ENCODE results near the gene SLC44A5. TPM values are rescaled to one million over a fixed set of nuclear protein-coding genes. Genes with fewer than 3 reads are reported as not detected.

Gene SLC44A5
- total and polyA plus RNA-seq, 10 of the 15 experiments (the other 5 are each of a cell fraction or from before 2014, with no cell fraction given), result 0.04 to 1.3 TPM; not detected in 8

DNA sequence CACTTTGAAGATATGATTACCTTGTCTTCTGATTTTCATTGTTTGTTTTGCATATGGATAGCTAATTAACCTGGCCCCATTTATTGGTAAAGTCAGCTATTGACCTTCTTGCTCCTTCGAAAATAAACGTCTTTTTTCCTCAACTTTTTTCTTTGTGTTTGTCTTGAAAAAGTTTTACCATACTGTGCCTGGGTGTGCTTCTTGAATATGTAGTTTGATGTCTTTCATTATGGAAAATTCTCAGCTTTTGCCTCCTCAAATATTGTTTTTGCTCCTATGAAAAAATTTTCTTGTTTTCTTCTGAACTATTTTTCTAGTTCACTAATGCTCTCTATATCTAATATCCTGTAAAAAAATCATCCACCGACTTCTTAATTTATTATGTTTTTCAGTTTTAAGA is 451.8 kb downstream of the SLC44A5 start:
- H3K4me2 ChIP-seq (ENCODE audit: control insufficient read depth, insufficient read depth), result no peak overlapping the region
- intact Hi-C loops (cut with micrococcal nuclease; ENCODE audit: unreplicated experiment), result no loop called here
- no peaks in the 10 kb centered on the region for H4K20me1 ChIP-seq (ENCODE audit: control insufficient read depth, insufficient read depth)
- no peaks in the 10 kb centered on the region for H3K9me3 ChIP-seq (replicated peaks; ENCODE audit: control insufficient read depth, insufficient read depth, low read length)
- RAD21 ChIA-PET (ENCODE audit: unreplicated experiment), result no interaction called here
- SMC1A ChIA-PET (ENCODE audit: uncharacterized antibody, unreplicated experiment), result no interaction called here
- no peak overlapping the region for H3K9ac ChIP-seq (ENCODE audit: control insufficient read depth, insufficient read depth, low read length)
- TF ChIP-seq, protein P1, sequence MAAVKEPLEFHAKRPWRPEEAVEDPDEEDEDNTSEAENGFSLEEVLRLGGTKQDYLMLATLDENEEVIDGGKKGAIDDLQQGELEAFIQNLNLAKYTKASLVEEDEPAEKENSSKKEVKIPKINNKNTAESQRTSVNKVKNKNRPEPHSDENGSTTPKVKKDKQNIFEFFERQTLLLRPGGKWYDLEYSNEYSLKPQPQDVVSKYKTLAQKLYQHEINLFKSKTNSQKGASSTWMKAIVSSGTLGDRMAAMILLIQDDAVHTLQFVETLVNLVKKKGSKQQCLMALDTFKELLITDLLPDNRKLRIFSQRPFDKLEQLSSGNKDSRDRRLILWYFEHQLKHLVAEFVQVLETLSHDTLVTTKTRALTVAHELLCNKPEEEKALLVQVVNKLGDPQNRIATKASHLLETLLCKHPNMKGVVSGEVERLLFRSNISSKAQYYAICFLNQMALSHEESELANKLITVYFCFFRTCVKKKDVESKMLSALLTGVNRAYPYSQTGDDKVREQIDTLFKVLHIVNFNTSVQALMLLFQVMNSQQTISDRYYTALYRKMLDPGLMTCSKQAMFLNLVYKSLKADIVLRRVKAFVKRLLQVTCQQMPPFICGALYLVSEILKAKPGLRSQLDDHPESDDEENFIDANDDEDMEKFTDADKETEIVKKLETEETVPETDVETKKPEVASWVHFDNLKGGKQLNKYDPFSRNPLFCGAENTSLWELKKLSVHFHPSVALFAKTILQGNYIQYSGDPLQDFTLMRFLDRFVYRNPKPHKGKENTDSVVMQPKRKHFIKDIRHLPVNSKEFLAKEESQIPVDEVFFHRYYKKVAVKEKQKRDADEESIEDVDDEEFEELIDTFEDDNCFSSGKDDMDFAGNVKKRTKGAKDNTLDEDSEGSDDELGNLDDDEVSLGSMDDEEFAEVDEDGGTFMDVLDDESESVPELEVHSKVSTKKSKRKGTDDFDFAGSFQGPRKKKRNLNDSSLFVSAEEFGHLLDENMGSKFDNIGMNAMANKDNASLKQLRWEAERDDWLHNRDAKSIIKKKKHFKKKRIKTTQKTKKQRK (IDR thresholded peaks at IDR 0.05; ENCODE audit: low read depth, low read length), result no peak
- TF ChIP-seq GABPA (IDR thresholded peaks at IDR 0.05; ENCODE audit: low read depth) (no peak), BACH1 (IDR thresholded peaks at IDR 0.05; ENCODE audit: borderline replicate concordance) (no peak), SMARCA5 (IDR thresholded peaks at IDR 0.05) (no peak), ZSCAN29 (IDR thresholded peaks at IDR 0.05) (no peak)
- no peaks in the 10 kb centered on the region for H3K4me1 ChIP-seq (ENCODE audit: control insufficient read depth, insufficient read depth, low read length)
- H3K4me3 ChIP-seq, result no peak overlapping the region
- H2AFZ ChIP-seq (ENCODE audit: control insufficient read depth, low read depth, low read length), result no peak overlapping the region
- DNase-seq (ENCODE audit: low read depth, low spot score), result no peak
- WGBS (ENCODE audit: insufficient coverage, insufficient replicate concordance, low lambda C conversion rate, missing lambda C conversion rate), result 34% methylated on average over 3 of the region's 3 CpGs
- FAIRE-seq, result no peak
- no peaks in the 10 kb centered on the region for H3K27me3 ChIP-seq (replicated peaks in 1 of 2; ENCODE audit: control insufficient read depth in 2 of 2, insufficient read depth in 2 of 2, low read length in 1 of 2)
- BruUV-seq (replicated peaks), result no TSS peak
- no peak overlapping the region for H3K27ac ChIP-seq (ENCODE audit: control insufficient read depth, insufficient read depth)
- POLR2A ChIA-PET, result no interaction called here
- CTCF ChIA-PET, result no interaction called here
- no peaks in the 10 kb centered on the region for H3K79me2 ChIP-seq (ENCODE audit: control insufficient read depth, insufficient read depth, low read length)
- ATAC-seq, result no peak
- H3K36me3 ChIP-seq (ENCODE audit: control insufficient read depth in 2 of 2, insufficient read depth in 2 of 2, low read length in 1 of 2), result no peaks in the 10 kb centered on the region
- in situ Hi-C loops (cut with MboI), result no loop called here

Small RNAs within 50 kb of the gene (small RNA-seq; reads per million reads assigned to genes)
- not detected for gene RNU6-503P
- not detected for gene RNU6-622P

Other genes starting within 250 kb of the SLC44A5 start
- gene ACADM, start 113.6 kb upstream of the SLC44A5 start, total RNA-seq (2014; rRNA removed), result 119 and 156 TPM in 2 replicates
- 220 and 228 TPM in 2 replicates for gene ACADM, start 113.6 kb upstream of the SLC44A5 start, total RNA-seq (2014; rRNA removed; fragmentation: Illumina TruSeq; extraction: Trizol)
- 119 and 121 TPM in 2 replicates for gene ACADM, start 113.6 kb upstream of the SLC44A5 start, total RNA-seq (2021)
- 175 and 322 TPM in 2 replicates for gene ACADM, start 113.6 kb upstream of the SLC44A5 start, polyA plus RNA-seq (2011; rRNA removed)
- gene ACADM, start 113.6 kb upstream of the SLC44A5 start, polyA plus RNA-seq (2014; fragmentation: Illumina TruSeq; extraction: Trizol), result 228 and 336 TPM in 2 replicates
- gene ACADM, start 113.6 kb upstream of the SLC44A5 start, polyA plus RNA-seq (2014; fragmentation: Nextera tagmentation; extraction: Ambion mirVana), result 100 to 1,000 TPM; 178 to 191 TPM
- gene ACADM, start 113.6 kb upstream of the SLC44A5 start, polyA plus RNA-seq (2014; rRNA removed), result 161 and 218 TPM in 2 replicates
- 100 to 1,000 TPM; 224 to 245 TPM for gene ACADM, start 113.6 kb upstream of the SLC44A5 start, polyA plus RNA-seq (2016; fragmentation: Nextera tagmentation; extraction: Ambion mirVana)
- gene RABGGTB, start 175.1 kb upstream of the SLC44A5 start, total RNA-seq (2014; rRNA removed), result 162 and 211 TPM in 2 replicates
- gene RABGGTB, start 175.1 kb upstream of the SLC44A5 start, total RNA-seq (2014; rRNA removed; fragmentation: Illumina TruSeq; extraction: Trizol), result 213 and 221 TPM in 2 replicates
- 128 and 147 TPM in 2 replicates for gene RABGGTB, start 175.1 kb upstream of the SLC44A5 start, total RNA-seq (2021)
- gene RABGGTB, start 175.1 kb upstream of the SLC44A5 start, polyA plus RNA-seq (2011; rRNA removed), result 190 and 284 TPM in 2 replicates
- 170 and 198 TPM in 2 replicates for gene RABGGTB, start 175.1 kb upstream of the SLC44A5 start, polyA plus RNA-seq (2014; fragmentation: Illumina TruSeq; extraction: Trizol)
- 100 to 1,000 TPM; 135 to 153 TPM for gene RABGGTB, start 175.1 kb upstream of the SLC44A5 start, polyA plus RNA-seq (2014; fragmentation: Nextera tagmentation; extraction: Ambion mirVana)
- 156 and 182 TPM in 2 replicates for gene RABGGTB, start 175.1 kb upstream of the SLC44A5 start, polyA plus RNA-seq (2014; rRNA removed)
- gene RABGGTB, start 175.1 kb upstream of the SLC44A5 start, polyA plus RNA-seq (2016; fragmentation: Nextera tagmentation; extraction: Ambion mirVana), result 10 to 100 TPM; 50.5 to 56.1 TPM
- gene MSH4, start 185.8 kb upstream of the SLC44A5 start, total RNA-seq (2014; rRNA removed), result 0.22 and 0.34 TPM in 2 replicates
- 0.04 and 0.09 TPM in 2 replicates for gene MSH4, start 185.8 kb upstream of the SLC44A5 start, total RNA-seq (2014; rRNA removed; fragmentation: Illumina TruSeq; extraction: Trizol)
- gene MSH4, start 185.8 kb upstream of the SLC44A5 start, total RNA-seq (2021), result 0.08 and 0.15 TPM in 2 replicates
- 0.08 and 0.26 TPM in 2 replicates for gene MSH4, start 185.8 kb upstream of the SLC44A5 start, polyA plus RNA-seq (2011; rRNA removed)
- 0.04 and 0.05 TPM in 2 replicates for gene MSH4, start 185.8 kb upstream of the SLC44A5 start, polyA plus RNA-seq (2014; fragmentation: Illumina TruSeq; extraction: Trizol)
- not detected for gene MSH4, start 185.8 kb upstream of the SLC44A5 start, polyA plus RNA-seq (2014; fragmentation: Nextera tagmentation; extraction: Ambion mirVana)
- gene MSH4, start 185.8 kb upstream of the SLC44A5 start, polyA plus RNA-seq (2014; rRNA removed), result 0.11 and 0.13 TPM in 2 replicates
- gene MSH4, start 185.8 kb upstream of the SLC44A5 start, polyA plus RNA-seq (2016; fragmentation: Nextera tagmentation; extraction: Ambion mirVana), result under 1 TPM in 1 of 2 experiments, not detected in 1; 0.09 TPM

Data from GM12878 (cell line).